ENCODE measurements around the gene LMTK2.

Gene LMTK2

DNA sequence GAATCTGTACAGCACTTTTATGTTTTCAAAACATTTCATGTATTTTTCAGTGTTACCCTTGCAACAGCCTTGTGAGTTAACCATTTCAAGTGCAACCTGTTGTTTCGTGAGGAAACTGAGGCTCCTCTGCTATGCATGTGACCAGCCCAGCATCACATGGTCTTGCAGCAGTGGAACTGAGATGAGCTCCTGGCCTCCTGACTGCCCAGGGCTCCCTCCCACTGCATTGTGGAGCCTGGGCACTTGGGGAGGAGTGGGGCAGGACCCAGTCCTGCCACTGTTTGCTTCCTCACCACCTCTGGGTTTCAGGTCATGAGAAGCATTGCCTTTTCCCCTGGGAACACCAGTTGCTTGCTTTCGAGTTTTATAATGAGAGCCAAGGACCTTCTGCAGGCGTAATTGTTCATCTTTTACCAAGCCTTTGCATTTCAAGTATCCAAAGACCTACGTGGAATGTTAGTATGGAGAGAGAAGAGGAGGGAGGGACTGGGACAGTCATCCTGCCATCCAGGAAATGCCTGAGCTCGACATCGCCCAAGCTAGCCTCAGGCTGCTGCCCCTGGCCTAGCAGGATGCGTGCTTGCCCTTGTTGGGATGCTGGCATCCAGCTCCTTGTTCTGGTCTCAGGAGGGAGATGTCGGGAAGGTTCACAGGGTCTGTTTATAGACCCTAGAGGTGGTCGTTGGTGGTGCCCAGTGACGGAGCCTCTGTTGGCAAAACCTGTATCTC, 72.3 kb downstream of the LMTK2 start:
- DNase-seq: no peak

- no peak for DNase-seq
These were observed 74.1 kb downstream of the LMTK2 start for GRCh38 chr7:98180751-98181150.

GRCh38 chr7:98185101-98185500, 78.4 kb downstream of the LMTK2 start:
- no peak for DNase-seq

DNA sequence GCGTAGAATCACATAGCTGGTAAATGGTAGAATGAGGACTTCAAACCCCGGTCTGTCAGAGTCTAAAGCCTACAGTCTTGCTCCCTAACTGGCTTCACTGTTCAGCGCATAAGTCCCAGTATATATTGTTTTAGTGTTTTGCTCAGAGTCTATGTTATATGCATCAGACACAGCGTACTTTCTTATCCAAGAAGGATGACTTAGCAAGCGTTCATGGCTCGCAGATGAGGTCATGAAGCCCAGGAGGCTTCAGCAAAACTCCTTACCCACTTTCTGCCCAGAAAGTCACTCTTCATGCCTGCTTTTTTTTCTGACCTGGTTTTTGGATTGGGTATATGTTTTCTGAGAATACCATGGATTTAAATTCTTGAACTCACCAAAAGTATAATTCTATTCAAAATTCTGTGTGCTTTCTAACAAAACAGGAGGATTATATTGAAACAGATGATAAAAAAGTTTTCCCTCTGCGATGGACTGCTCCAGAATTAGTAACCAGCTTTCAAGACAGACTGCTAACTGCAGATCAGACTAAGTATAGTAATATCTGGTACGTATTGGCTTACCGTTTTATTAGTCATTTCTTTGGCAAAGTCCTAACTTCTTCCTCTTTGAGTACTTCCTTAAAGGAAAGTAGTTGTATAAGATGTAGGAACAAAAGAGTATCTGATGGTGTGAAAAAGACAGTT, 79.9 kb downstream of the LMTK2 start:
- DNase-seq: no peak

DNA sequence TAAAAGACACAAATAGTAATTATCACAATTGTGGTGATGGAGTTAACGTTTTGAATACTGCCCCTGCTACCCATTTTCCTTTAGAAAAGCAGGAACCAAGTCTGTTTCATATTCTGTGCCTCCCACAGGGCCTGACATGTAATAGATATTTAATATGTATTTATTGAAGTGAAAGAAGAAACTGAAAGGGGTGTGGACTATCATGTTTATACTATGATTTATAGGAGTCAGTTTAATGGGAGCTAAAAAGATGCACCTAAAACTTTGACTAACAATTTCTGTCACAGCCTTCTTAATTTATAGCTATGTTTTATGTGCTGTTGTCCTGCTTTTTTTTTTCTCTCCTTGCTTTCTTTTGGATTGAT, 80.5 kb downstream of the LMTK2 start:
- no peak for DNase-seq

- DNase-seq: no peak
These were observed 82.9 kb downstream of the LMTK2 start for GRCh38 chr7:98189559-98189958.

DNA sequence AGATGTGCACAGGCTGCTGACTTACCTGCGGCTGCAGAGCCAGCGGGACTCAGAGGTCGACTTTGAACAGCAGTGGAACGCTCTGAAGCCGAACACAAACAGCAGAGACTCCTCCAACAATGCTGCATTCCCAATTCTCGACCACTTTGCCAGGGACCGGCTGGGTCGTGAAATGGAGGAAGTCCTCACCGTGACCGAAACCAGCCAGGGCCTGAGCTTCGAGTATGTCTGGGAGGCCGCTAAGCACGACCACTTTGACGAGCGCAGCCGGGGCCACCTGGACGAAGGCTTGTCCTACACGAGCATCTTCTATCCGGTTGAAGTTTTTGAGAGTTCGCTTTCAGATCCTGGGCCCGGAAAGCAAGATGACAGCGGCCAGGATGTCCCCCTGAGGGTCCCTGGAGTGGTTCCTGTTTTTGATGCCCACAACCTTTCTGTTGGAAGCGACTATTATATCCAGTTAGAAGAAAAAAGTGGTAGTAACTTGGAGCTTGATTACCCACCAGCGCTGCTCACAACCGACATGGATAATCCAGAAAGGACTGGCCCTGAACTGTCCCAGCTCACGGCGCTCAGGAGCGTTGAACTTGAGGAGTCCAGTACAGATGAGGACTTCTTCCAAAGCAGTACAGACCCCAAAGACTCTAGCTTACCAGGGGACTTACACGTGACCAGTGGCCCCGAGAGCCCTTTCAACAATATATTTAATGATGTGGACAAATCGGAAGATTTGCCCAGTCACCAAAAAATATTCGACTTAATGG, 85.2 kb downstream of the LMTK2 start:
- no peak for DNase-seq

- no peak for DNase-seq
These were observed 86.3 kb downstream of the LMTK2 start for GRCh38 chr7:98192781-98193457.

- DNase-seq: no peak
These were observed 87.0 kb downstream of the LMTK2 start for GRCh38 chr7:98193474-98194180.

GRCh38 chr7:98194186-98194585, 87.5 kb downstream of the LMTK2 start:
- no peak for DNase-seq

- no peak for DNase-seq
These were observed 88.2 kb downstream of the LMTK2 start for GRCh38 chr7:98194672-98195457.

DNA sequence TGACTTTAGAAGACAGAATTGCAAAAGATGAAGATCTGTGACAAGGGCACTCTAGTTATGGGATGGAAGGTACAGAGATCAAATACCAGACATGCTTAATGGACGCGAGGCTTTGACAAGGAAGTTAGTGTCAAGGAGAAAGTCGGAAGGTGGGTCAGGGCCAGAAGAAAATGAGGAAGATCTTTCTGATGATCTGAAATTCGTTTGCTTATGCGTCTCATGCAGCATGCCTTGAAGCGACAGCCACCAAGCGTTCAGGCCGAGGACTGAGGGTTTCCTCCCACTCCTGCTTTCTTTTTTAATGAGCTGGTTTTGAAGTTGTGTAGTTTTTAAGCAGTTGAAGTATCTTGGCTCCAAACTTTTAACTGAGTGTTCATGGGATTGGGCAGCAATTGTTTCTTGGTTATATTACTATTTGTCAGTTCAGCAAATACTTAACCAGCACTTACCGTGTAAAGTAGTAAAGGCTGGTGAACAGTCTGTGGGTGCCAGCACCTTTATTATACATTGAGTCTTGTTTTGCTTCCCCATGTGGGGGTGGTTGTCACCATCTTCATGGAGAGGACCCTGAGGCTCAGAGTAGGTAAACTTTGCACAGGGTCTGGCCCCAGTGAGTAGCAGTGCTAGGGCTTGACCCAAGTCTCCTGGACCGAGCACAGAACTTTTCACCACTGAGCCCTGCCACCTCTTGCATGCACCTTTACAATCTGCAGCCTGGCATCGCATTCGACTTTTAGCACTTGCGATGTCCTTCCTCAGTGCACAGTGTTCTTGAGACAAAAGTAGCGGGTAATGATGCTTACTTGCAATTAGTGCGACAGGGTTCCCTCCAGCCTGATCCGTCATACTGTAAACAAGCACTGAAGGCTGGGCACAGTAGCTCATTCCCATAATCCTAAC, 90.3 kb downstream of the LMTK2 start:
- no peak for DNase-seq

GRCh38 chr7:98199131-98199530, 92.5 kb downstream of the LMTK2 start:
- no peak for DNase-seq

GRCh38 chr7:98200364-98200763, 93.7 kb downstream of the LMTK2 start:
- DNase-seq: no peak

DNA sequence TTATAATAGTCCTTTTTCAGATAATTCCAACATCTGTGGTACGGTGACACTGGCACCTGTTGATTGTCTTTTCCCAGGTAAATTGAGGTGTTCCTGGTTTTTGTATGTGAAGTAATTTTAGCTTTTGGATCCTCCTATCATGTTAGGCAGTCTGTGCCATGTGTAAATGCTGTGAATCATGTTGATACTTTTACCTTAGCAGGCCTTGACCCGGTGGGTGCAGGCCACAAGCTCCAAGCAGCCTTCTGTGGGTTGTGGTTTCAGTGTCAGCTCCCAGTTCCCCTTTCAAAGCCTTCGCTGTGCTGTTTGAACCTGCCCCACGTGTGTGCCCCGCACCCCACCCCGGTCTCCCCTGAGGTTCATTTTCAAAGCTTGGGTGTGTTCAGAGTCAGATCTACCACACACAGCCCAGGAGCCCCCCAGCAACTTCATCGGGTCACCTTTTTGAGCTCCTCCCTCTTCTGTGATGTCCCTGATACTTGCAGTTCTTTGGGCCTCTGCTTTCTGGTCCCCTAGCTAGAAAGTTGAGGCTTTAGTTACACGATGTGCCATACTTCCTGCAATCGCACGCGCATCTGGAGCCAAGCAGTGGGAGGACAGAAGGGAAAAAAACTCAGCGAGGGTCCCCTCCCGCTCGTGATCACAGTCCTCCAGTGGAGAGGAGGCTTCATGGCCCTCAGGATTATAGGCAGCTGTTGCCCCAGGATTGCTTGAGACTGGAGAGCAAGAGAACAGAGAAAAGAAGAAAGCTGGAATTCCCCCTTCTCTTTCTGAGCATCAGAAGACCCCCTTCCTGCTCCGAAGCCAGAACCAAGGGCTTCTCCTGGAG, 95.9 kb downstream of the LMTK2 start:
- no peak for DNase-seq

GRCh38 chr7:98203261-98203963, 96.8 kb downstream of the LMTK2 start:
- DNase-seq: no peak

GRCh38 chr7:98203964-98204605, 97.4 kb downstream of the LMTK2 start:
- DNase-seq: no peak

DNA sequence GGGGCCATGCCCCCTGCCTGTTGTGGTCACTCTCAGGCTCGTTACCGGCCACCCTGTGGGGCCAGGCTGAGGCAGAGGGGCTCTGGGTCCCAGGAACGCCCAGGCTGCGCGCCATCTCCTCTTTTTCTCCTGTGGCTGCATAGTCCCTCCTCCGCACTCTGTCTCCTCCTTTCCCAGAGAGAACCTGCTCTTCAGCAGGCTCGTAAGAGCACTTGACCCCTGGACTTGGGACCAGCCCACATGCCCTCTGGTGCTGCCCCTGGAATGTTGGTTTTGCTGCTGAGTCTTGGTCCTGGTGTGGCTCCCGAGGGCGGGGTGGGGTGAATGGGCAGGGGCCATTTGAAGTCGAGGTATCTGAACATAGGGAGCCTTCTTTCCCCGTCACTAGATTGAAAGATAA, 98.0 kb downstream of the LMTK2 start:
- no peak for DNase-seq

All from retina (tissue), 1 donor.